HS-5 (cell line): ENCODE data around the gene CXCL12.

Experiments
- DNase-seq: peaks from one replicate; pipeline ENCODE4 v3.0.0-alpha.2; 2012; ENCODE audit warnings: low read depth

The CXCL12 gene

DNA sequence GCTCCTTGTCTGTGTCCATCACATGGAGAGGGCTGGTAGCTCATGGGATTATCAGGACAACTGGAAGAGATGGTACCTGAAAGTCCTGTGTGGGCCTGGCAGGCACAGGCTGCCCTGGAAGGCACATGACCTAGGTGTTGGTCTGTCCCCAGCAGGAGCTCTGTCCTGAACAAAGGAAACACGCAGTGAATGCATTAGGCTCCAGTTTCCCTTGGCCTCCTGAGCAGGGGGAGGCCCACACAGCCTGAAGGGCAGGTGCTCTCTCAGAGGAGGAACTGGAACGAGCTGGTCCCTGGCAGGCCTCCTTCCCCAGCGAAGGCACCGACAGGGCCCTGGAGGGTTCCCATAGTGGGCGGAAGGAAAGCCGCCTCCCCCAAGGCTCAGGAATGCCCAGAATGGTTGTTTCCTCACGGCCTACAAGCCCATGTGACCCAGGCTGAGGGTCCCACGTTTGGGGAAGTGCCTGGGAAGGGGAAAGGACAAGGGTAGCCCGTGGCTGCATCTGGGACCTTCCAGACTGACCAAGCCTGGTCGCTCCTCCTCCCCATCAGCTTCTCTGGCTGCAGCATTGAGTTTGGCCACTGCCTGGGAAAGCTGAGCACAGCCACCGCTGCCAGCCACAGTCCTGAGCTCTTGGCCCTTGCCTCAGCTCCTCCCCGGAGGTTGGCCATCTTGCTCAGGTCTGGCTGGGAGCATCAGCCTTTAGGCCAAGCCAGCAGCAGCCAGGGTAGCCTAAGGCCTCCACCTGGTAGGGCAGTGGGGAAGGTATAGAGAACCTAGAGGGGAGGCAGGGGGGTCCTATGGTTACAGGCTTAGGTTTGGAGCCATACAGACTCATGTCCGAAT lies 21.8 kb downstream of the CXCL12 start:
- DNase-seq, result no peak

DNA sequence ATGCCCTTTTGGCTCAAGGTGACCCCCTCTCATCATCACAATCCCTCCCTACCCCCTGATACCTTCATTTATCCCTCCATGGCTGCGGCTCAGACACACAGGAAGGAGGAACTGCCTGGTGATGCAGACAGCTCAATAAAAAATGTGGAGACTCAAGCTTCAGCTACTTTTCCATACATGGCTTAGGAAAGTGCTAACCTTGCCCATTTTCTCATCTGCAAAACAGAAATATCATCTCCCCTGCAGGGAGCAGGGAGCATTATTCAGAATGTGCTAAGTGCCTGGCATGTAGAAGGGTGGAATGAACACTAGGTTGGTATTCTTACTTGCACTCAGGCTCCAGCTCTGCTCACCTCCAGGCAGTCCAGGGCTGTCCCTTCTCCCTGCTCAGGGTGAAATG lies 23.8 kb downstream of the CXCL12 start:
- DNase-seq, result no peak

DNA sequence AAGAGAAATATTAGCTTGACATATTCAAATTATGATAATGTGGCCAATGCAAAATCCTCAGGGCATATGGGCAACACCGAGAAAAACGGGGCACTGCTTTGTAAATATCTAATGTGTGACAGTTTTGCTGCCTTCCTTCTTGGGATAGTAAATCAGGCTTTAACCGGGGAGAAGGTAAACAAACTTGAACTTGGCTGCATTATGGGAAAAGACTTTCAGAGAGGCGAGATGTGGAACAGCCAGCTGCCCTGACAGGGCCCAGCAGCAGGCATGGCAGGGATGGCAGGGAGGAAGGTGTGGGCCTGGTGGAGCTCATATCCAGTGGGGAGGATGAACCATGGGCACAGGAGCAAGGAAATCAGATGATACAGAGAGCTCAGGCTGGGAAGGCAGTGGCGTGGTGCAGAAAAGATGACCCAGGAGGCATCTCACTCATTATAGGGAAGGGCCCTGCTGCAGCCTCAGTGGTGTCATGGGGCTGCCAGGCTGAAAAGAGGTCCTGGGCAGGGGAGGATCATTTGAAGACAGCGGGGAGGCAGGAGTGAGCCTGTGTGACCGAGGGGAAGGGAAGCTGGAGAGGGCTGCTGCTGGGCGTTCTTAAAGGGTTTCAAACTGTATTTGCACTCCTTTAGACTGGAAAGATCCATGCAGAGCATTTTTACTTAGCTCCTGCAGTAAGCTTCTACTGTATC lies 26.7 kb downstream of the CXCL12 start:
- DNase-seq, result no peak

DNA sequence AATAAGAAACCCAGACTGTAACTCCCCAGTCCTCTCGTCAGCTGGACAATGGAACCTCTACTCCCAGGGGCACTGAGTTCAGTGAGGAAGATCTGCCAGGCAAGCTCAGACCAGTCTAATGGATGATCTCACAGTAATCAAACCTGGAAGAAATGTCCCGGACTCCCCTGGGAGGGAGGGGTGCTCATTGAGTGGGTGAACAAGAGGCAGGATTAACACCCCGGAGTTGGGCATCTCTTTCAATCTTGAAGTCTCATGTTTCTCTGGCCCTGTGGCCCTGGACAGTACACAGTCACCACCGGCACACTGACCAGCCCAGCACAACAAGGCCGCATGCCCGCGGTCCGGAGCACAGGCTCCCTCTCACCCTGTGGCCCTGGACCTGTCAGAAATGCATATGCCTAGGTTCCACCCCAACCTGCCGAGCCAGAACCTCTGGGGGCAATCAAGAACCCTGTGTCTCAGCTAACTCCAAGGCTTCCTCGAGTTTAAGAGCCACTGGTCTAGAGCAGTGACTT lies 27.8 kb downstream of the CXCL12 start:
- DNase-seq, result no peak

DNA sequence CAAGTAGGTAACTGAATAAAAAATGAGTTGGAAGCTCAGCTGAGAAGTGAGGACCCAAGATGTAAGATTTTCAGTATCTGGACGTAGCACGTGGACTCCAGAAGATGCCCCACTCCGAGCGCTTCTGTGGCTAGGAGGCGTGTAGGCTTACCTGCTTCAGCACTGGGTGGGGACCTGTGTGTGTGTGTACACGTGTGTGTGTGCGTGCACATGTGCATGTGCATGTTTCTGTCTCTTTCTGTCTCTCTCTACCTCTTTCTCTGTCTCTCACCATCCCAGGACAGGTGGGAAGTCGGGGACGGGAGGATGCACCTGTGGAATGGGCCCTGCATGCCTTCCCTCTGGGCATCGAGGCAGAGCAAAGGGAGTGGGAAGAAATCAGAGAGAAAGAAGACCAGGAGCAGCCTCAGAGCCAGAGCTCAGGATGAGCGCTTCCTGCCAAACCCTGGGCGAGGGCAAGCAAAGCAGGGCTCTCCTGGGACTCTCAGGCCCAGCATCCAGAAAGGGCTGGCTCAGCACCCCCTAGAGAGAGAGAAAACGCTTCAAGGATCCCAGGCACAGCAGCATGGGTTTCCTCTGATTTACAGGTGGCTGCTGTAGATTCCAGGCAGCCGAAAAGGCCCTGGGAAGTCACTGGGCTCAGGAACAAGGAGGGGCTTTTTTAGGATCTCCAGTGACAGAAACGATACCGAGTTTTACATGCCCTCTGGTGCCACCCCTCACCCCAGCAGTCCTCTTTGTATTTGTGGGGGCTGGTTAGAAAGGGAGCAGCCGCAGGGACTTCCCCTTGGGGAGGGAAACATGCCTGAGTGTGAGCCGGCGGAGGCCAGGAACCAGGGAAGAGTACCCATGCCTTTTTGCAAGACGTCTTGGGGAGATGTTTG lies 28.5 kb downstream of the CXCL12 start:
- DNase-seq, result no peak

DNA sequence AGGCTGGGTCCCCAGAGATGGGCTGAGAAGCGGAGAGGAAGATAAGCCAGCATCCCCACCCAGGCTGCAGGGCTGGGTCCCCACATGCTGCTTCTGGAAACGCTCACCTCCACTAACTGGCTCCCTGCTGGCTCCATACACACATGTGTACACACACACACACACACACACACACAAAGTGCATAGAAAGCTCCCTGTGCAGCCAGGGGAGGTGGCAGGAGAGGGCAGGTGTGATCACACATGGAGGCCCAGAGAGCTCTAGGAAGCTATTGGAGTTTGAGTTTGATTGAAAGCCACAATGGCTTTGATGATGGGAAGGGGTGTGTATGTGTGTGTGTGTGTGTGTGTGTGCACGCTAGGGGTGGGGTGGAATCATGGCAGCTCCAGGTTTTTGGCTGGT lies 29.3 kb downstream of the CXCL12 start:
- no peak for DNase-seq

DNA sequence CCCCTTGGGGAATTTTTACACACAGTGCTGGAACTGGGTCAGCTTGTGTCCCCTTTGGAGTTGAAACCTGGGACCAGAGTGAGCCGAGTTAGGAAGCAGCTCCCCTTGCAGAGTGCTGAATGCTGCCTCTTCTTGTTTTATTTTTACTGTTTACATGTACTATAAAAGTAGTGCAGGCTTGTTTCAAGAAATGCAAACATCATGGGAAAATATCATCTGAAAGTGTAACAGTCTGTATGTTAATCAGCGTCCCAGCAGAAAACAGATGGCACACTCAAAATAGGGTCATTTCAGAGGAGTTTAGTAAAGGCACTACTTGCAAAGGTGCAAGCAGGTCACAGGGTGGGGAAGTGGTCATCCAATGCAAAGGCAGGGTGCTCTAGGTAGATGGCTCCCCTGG lies 30.1 kb downstream of the CXCL12 start:
- DNase-seq, result no peak

DNA sequence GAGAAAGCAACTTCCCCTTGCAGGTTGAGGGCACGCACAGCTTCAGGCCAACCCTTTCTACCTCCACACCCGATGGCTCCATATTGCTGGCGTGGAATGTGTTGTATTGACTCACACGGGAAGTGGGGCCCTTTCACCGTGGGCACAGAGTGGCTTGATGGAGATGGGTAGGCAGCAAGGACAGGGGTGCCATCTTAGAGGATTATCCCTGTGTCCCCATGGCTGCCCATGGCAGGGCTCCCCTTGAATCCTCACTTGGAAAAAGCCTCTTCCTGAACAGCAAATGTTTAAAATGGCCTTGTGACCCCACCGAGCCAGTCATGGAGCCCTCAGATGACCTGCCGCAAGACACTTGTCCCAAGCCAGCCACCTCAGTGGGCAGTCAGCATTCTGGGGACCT lies 31.2 kb downstream of the CXCL12 start:
- DNase-seq, result no peak

DNA sequence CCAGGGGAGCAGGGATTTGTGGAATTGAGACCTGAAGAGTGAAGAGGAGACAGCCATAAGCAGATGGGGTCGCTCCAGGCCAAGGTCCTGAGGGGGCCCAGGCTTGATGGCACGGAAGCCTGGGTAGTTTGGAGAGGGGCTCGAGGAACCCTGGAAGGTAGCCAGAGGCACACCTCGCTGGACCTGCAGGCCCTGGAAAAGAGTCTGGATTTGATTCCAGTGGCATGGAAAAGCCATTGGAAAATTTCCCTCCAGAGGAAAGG lies 31.8 kb downstream of the CXCL12 start:
- DNase-seq, result no peak

DNA sequence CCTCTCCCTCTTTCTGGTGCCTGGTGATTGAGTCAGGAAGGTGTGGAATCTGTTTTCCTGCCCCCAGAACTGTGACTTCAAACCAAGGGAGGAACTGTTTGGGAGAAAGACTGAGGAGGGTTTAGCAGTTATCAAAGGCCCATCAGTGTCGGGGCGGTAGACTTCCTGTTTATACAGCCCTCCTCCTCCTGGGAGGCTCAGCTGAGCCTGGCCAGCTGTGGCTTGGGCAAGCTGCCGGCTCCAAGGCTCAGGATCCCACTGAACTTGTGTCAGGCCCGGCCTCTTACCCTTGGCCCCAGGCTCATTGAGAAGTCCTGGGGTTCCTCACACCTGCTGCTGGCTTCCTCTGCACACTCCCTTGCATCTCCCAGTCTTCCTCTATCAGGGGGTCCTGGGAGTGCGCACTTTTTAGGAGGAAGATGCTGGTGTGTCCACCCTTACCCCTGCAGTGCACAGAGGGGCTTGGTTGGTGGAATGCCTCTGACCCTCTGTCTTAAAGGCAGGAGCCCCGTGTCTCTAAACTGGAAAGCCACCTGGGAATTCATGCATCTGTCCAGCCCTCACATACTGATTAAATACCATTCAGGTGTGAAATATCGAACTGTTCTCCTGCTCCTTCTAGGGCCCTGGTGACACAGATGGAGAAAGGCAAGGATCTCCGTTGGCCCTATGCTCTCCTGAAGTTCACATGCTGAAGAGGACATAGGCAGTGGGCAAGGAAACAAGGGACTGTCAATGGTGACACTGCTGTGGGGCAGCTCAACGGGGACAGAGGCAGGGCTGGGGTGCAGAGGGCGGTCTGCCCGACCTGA lies 32.4 kb downstream of the CXCL12 start:
- no peak for DNase-seq

DNA sequence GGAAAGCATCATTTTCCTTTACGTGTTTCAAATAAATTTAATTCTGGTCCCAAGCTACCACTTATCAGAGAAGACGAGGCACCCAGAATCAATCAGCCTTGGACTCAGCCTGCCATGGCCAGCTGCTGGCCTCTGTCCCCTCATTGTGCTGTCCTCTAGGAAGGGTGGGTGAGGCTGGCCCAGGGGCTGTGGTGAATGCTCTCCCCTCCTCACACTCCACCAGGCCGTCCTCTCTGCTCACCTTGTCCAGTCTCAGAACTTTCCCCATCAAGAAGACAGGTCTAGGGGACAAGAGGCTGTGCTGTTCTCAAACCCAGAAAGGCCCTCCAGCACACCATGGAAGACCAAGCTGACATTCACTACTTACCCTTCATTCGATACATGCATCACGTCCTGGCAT lies 36.4 kb downstream of the CXCL12 start:
- no peak for DNase-seq

DNA sequence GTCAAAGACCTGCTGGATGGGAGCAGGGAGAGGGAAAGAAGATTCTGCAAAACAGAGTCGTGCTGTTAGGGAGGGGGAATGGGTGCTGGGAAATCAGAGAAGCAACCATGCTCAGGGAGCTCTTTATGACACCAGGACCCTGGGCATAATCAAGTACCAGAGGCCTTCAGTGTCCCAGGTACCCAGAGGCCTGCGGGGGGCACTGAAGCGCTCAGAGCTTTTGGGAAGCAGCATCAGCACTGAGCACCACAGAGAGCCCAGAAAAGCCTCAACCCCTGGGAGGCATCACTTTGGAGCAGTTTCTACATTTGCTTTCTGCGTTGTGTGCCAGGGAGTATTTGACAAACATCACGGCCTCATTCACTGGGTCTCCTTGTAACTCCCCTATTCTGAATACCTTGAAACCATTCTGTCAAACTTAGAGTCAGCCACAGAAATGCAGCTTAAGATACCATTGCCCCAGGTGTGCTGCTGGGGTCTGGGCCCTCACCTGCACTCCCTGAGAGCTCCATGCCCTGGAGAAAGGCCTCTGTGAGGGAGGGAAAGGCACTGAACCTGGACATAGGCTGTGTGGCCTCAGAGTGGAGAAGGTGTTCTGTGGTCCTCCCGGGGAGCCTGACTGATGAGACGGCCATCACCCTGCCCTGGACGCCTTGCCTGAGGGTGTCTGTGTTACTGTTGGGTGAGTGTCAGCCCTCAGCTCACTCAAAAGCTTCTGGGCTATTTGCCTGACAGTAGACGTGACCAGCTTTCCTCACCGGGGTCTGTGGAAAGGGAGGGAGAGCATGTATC lies 37.1 kb downstream of the CXCL12 start:
- no peak for DNase-seq

DNA sequence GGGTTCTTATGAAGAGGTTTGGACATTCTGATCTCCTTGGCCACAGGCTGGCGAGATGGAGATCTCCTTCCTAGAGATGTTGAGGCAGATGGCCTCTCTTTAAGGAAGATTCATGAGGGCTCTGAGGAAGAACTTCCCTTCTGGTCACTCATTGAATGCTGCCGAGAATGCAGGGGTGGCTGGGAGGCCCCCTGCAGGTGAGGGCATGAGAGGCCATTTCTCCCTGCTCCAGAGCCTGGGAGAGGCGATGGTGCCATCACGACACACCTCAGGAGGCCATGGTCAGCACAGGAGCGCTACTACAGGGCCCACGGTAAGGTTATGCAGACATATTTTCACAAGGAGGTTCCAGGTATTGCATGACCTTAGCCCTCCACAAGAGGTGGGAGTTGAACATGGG lies 40.2 kb downstream of the CXCL12 start:
- no peak for DNase-seq

DNA sequence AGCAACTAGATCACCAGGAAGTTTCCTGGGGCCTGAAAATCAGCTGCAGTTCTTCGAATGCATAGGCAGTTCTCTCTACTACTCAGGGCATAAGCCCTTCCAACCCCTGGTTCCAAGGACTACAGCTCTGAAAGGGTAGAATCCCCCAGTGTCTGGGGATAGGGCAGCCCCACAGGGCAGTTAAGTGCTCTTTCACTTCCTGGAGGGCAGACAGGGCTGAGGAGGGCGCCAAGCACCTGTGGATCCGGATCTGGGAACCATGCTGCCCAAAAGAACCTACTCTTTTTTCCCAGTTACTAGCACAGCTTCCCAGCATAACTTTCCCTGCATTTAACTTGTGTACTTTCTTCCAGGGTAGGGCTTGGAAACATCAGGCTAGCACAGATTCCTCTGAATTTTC lies 41.1 kb downstream of the CXCL12 start:
- DNase-seq, result no peak

DNA sequence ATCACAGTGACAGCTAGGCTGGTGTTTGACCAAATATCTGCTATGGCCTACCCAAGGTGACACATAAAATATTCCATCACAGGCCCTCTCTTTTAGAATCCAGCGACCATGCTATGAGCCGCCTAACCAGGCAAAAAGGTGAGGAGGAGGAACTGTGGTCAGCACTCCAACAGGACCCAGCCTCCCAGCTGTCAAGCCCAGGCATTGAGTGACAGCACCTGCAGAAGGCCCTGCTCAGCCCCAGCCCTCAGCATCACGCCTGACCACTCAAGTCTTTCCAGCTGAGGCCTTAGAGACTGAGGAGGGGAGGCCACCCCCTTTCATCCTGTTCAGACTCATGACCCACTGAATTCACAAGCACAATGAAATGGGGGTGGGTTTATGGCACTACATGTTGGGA lies 43.0 kb downstream of the CXCL12 start:
- DNase-seq, result no peak

DNA sequence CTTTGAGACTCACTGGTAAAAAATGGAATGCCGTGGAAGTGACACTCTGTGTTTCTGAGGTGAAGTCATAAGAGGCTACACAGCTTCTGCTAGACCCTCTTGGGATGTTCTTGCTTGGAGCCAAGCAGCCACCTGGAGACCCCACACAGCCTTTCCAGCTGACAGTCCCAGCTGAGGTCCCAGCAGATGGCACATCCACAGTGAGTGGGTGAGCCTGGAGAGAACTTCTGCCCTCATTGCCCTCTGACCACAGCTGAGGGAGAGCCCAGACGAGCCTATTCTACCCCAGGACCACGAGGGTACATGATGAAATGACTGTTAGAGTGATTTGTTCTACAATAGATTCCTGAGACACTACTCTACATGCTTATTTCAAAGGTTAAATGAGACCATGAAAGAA lies 44.3 kb downstream of the CXCL12 start:
- DNase-seq, result no peak

DNA sequence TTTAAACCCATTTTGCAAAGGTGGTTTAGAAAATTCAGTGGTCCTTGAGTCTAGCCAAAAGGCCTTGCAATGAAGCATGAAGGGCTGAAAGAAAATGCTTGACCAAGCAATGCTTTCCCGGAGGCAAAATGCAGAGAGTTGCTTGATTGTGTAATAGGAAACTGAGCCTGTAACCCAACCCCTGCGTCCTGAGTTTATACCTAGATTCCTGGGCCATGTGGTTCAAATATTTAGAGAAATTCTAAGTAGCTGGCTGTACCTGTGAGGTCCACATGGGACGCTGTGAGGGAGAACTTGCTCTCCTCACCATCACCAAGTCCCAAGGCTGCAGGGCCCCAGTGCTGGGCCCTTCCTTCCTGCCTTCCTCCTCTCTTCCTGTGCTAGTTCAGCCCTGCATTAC lies 45.7 kb downstream of the CXCL12 start:
- DNase-seq, result no peak

DNA sequence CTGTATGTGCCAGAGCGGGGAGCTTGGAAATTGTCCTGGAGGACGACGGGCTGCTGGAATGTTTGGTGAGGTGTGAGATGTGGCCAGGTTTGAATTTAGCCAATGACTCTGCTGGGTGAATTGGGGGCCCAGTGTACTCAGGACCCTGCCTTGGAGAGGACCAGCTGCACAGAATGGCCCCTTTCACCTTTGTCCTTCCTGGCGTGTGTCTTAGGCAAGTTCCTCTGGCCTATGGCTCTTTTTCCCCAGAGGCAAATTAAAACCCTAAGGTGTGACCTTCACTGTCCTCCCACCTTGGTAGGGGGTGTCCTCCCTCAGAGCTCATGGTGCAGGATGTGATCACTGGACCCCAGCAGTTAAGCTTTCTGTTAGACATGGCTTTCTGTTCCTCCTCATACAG lies 47.8 kb downstream of the CXCL12 start:
- no peak for DNase-seq

DNA sequence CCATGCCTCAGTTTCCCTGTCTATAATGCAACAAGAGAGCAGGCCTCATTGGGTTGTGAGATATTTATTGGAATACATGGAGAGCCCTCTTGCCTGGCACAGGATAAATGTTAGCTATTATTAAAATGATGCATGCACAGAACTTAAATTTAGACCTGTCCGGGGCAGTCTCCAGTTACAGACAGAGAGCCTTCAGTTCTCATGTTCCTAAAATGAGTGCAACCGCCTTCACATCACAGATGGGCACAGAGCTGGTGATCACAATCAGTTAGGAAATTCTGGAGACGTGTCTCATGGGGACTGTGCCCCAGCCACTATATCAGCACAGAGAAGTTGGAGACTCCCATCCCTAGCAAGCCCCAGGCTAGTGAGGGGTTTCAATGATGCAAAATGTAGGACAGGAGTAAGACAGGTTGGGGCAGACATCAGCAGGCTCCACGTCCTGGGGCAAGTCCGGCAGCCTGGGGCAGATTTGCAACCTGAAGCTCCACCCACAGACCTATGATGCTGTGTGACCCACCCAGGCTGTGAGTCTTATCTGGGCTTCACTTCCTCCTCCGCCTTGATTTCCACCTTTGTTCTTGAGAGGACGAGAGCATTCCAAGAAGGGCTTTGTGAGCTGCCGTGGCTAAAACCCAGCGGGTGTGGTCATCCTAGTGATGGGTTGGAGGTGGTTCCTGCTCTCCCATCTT lies 49.4 kb downstream of the CXCL12 start:
- no peak for DNase-seq

DNA sequence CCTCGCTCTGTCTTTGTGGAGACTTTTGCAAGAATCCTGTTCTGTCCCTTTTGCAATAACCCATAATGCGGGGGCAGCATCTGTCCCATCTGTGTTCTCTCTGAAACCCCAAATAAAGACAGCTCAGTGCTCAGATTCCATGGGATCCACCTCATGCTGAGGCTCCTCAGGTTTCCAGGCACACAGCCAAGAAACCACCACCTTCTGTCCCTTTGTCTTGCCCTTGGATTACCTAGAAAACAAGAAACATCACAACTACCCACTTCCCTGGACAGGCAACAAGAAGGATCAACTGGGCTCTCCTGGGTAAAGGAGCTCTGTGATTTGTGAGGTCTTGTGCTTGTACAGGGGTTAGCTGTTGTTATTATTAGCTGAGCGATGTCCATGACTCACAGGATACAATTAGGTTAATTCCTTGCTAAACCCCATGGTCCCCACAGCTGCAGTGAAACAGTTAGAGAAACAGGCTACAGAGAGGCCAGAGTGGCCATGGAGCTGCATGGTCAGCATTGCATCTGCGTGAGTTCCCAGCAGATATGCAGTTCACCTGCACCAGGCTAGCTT lies 50.2 kb downstream of the CXCL12 start:
- peak; percentile 16 for DNase-seq
